CD14-positive monocyte (primary cell): ENCODE measurements around the gene KRTAP24-1. TPM values are rescaled to one million over a fixed set of nuclear protein-coding genes. Genes with fewer than 3 reads are reported as not detected.

ENCODE experiments used
- DNase-seq, 3 donors: peaks; one replicate each; pipeline ENCODE4 v3.0.0-alpha.2; 2011 to 2022
- H2AFZ ChIP-seq: 2 replicates; pipeline ENCODE4 v1.6.0; 2012; ENCODE audit warnings: mild to moderate bottlenecking, low read depth, low read length, inconsistent platforms; ENCODE audit not compliant: insufficient read depth, poor library complexity, severe bottlenecking
- H3K27ac ChIP-seq, 2 donors: 1 replicate in 1 of 2; 2 replicates in 1 of 2; pipeline ENCODE4 v1.5.1; 2012 to 2013; ENCODE audit warnings: low read length in 2 of 2, control low read depth in 1 of 2, inconsistent platforms in 1 of 2, low read depth in 1 of 2, mild to moderate bottlenecking in 1 of 2
- H3K27me3 ChIP-seq, 2 donors: one replicate each; pipeline versions ENCODE4 v1.6.0 to v1.6.1; 2011 to 2013; ENCODE audit warnings: low read length in 2 of 2; ENCODE audit not compliant: control insufficient read depth in 2 of 2, insufficient read depth in 2 of 2
- H3K36me3 ChIP-seq, 2 donors: replicated peaks in 1 of 2; 1 replicate in 1 of 2; 2 replicates in 1 of 2; pipeline versions ENCODE4 v1.5.1 to v1.6.1; 2012 to 2013; ENCODE audit warnings: low read length in 2 of 2, control low read depth in 1 of 2, inconsistent platforms in 1 of 2, mild to moderate bottlenecking in 1 of 2; ENCODE audit not compliant: insufficient read depth in 2 of 2, control insufficient read depth in 1 of 2
- H3K4me1 ChIP-seq, 2 donors: 1 replicate in 1 of 2; 2 replicates in 1 of 2; pipeline versions ENCODE4 v1.5.1 to v1.6.1; 2012 to 2013; ENCODE audit warnings: low read length in 2 of 2, control low read depth in 1 of 2, inconsistent platforms in 1 of 2, mild to moderate bottlenecking in 1 of 2, moderate library complexity in 1 of 2; ENCODE audit not compliant: insufficient read depth in 2 of 2, control insufficient read depth in 1 of 2
- H3K4me2 ChIP-seq: replicated peaks from 2 replicates; pipeline ENCODE3; 2012; ENCODE audit warnings: low read length, moderate library complexity, mild to moderate bottlenecking; ENCODE audit not compliant: poor library complexity, severe bottlenecking; ENCODE audit errors: extremely low read depth
- H3K4me3 ChIP-seq, 3 experiments: fragments of 200-600 bp in 1 of 3; sonication (generic) in 1 of 3; replicated peaks in 1 of 3; 1 replicate in 2 of 3; 2 replicates in 1 of 3; pipeline ENCODE4 v1.5.1; 2011 to 2013; ENCODE audit warnings: low read length in 3 of 3, mild to moderate bottlenecking in 3 of 3, control low read depth in 2 of 3, low read depth in 2 of 3, inconsistent platforms in 1 of 3, moderate library complexity in 1 of 3
- H3K79me2 ChIP-seq: 2 replicates; pipeline ENCODE4 v1.6.0; 2012; ENCODE audit warnings: mild to moderate bottlenecking, control low read depth, inconsistent platforms, low read length, moderate library complexity; ENCODE audit not compliant: insufficient read depth
- H3K9ac ChIP-seq: 2 replicates; pipeline ENCODE4 v1.6.0; 2017; ENCODE audit warnings: low read length, mild to moderate bottlenecking; ENCODE audit not compliant: insufficient read depth, poor library complexity, severe bottlenecking
- H3K9me3 ChIP-seq, 2 donors: replicated peaks in 1 of 2; 1 replicate in 1 of 2; 2 replicates in 1 of 2; pipeline versions ENCODE4 v1.5.1 to v1.6.1; 2012 to 2013; ENCODE audit warnings: low read length in 2 of 2, control low read depth in 1 of 2; ENCODE audit not compliant: control insufficient read depth in 1 of 2, insufficient read depth in 1 of 2
- H4K20me1 ChIP-seq: 2 replicates; pipeline ENCODE4 v1.6.0; 2012; ENCODE audit warnings: mild to moderate bottlenecking, low read length, control low read depth, moderate library complexity; ENCODE audit not compliant: insufficient read depth
- H3K27ac Mint-ChIP-seq, 7 donors: one replicate each; pipeline ENCODE4 v1.8.0; 2020; ENCODE audit warnings: mild to moderate bottlenecking in 7 of 7, mixed read lengths in 7 of 7, moderate library complexity in 6 of 7, inconsistent platforms in 2 of 7
- H3K27me3 Mint-ChIP-seq, 3 donors: one replicate each; pipeline ENCODE4 v1.8.0; 2021 to 2022; ENCODE audit warnings: low read depth in 3 of 3, mild to moderate bottlenecking in 3 of 3, mixed read lengths in 3 of 3, moderate library complexity in 3 of 3, inconsistent platforms in 1 of 3
- H3K36me3 Mint-ChIP-seq, 2 donors: one replicate each; pipeline ENCODE4 v1.8.0; 2020; ENCODE audit warnings: mixed read lengths in 2 of 2, inconsistent platforms in 1 of 2, mild to moderate bottlenecking in 1 of 2
- H3K4me1 Mint-ChIP-seq: one replicate; pipeline ENCODE4 v1.8.0; 2020; ENCODE audit warnings: mild to moderate bottlenecking, mixed read lengths
- H3K4me3 Mint-ChIP-seq, 2 donors: one replicate each; pipeline ENCODE4 v1.8.0; 2020; ENCODE audit warnings: mild to moderate bottlenecking in 2 of 2, mixed read lengths in 2 of 2, moderate library complexity in 1 of 2
- H3K9me3 Mint-ChIP-seq, 7 donors: one replicate each; pipeline ENCODE4 v1.8.0; 2020 to 2022; ENCODE audit warnings: mixed read lengths in 7 of 7, mild to moderate bottlenecking in 6 of 7, moderate library complexity in 6 of 7, inconsistent platforms in 2 of 7
- CTCF ChIP-seq: fragments of 200-600 bp; IDR thresholded peaks from one replicate; pipeline ENCODE4 v1.8.0; 2022; ENCODE audit warnings: antibody characterized with exemption, mild to moderate bottlenecking
- intact Hi-C, 2 donors: fragments of 100-400 bp; cut with micrococcal nuclease; formaldehyde crosslinking; loops; one replicate each; pipeline versions ENCODE4 v1.15.0 to v1.15.1; 2023
- polyA plus RNA-seq, 3 donors: library from polyadenylated mRNA; depleted of rRNA in 1 of 3; unstranded in 2 of 3; stranded (reverse) in 1 of 3; fragments of 300-500 nt in 2 of 3; fragments of >200 nt in 1 of 3; fragmentation: Illumina TruSeq in 2 of 3; gene quantifications; 1 replicate in 2 of 3; 2 replicates in 1 of 3; pipeline ENCODE4 v1.2.3, GENCODE V29; 2012 to 2021

Gene KRTAP24-1
- polyA plus RNA-seq, 3 donors, result not detected

GRCh38 chr21:30245061-30245460 is 37.7 kb downstream of the KRTAP24-1 start:
- Histone ChIP-seq H3K4me3 (no peak overlapping the region), H3K4me2 (no peak overlapping the region), H3K79me2 (no peaks in the 10 kb centered on the region), H2AFZ (no peak overlapping the region), H3K9ac (no peak overlapping the region), H4K20me1 (no peaks in the 10 kb centered on the region), H3K4me1 (no peaks in the 10 kb centered on the region), H3K27me3 (no peaks in the 10 kb centered on the region), H3K27ac (no peak overlapping the region), H3K36me3 (no peaks in the 10 kb centered on the region), H3K9me3 (peaks cover 0 to 10% of the 10 kb centered on the region in 2 donors)
- intact Hi-C loops, result no loop called here
- no peaks in the 10 kb centered on the region for H3K36me3 Mint-ChIP-seq
- peaks cover 0 to 8% (median 3%) of the 10 kb centered on the region in 7 donors for H3K9me3 Mint-ChIP-seq
- no peak overlapping the region for H3K4me3 Mint-ChIP-seq
- H3K27ac Mint-ChIP-seq, result no peak overlapping the region
- DNase-seq, result no peak
- TF ChIP-seq CTCF, result no peak
- no peaks in the 10 kb centered on the region for H3K4me1 Mint-ChIP-seq
- peaks cover 0 to 1% (median 0%) of the 10 kb centered on the region in 3 donors for H3K27me3 Mint-ChIP-seq

- no peak for TF ChIP-seq CTCF
- H3K4me1 Mint-ChIP-seq, result no peaks in the 10 kb centered on the region
- no peak overlapping the region for H3K4me3 Mint-ChIP-seq
- H3K9me3 Mint-ChIP-seq, result peaks cover 0 to 4% (median 3%) of the 10 kb centered on the region in 7 donors
- Histone ChIP-seq H3K4me1 (no peaks in the 10 kb centered on the region), H4K20me1 (no peaks in the 10 kb centered on the region), H3K4me3 (no peak overlapping the region), H3K4me2 (no peak overlapping the region), H2AFZ (no peak overlapping the region), H3K9ac (no peak overlapping the region), H3K79me2 (no peaks in the 10 kb centered on the region), H3K27me3 (no peaks in the 10 kb centered on the region), H3K27ac (no peak overlapping the region), H3K36me3 (no peaks in the 10 kb centered on the region), H3K9me3 (peaks cover 0 to 10% of the 10 kb centered on the region in 2 donors)
- no peak for DNase-seq
- H3K36me3 Mint-ChIP-seq, result no peaks in the 10 kb centered on the region
- peaks cover 0 to 1% (median 0%) of the 10 kb centered on the region in 3 donors for H3K27me3 Mint-ChIP-seq
- no peak overlapping the region for H3K27ac Mint-ChIP-seq
- intact Hi-C loops, result no loop called here
Observed at GRCh38 chr21:30243691-30244090, 39.1 kb downstream of the KRTAP24-1 start.
